ENCODE results near the gene GYG2. TPM values are rescaled to one million over a fixed set of nuclear protein-coding genes. Genes with fewer than 3 reads are reported as not detected.

The GYG2 gene
- total and polyA plus RNA-seq, 2 of the 8 experiments (the other 6 are each of a cell fraction or from before 2014, with no cell fraction given), result 52.8 to 65.3 TPM

- Histone ChIP-seq H3K56ac (replicated peaks; ENCODE audit: insufficient read length, low read depth, low read length) (no peak overlapping the region), H4K20me1 (replicated peaks in 1 of 2; ENCODE audit: control insufficient read depth in 1 of 2, insufficient read depth in 2 of 2, low read length in 2 of 2) (no peaks in the 10 kb centered on the region), H2BK12ac (ENCODE audit: low read depth, low read length) (no peak overlapping the region), H2BK20ac (ENCODE audit: low read length) (no peak overlapping the region), H3K4me3 (ENCODE audit: extremely low read depth in 1 of 4, insufficient read depth in 2 of 4, low read depth in 3 of 4, low read length in 4 of 4) (no peak overlapping the region), H4K8ac (ENCODE audit: extremely low read depth, insufficient read depth, low read length) (no peak overlapping the region), H3K27ac (ENCODE audit: low read depth, low read length) (no peak overlapping the region), H2AK5ac (ENCODE audit: low read depth, low read length) (no peak overlapping the region), H3K14ac (ENCODE audit: insufficient read length) (no peak overlapping the region), H3K36me3 (ENCODE audit: control insufficient read depth in 2 of 4, insufficient read depth in 4 of 4, low read length in 3 of 4) (peaks cover 0 to 51% (median 27%) of the 10 kb centered on the region in 4 experiments; a peak in 7 of 8 replicates), H3K79me2 (ENCODE audit: control insufficient read depth in 1 of 2, insufficient read depth in 2 of 2, low read length in 2 of 2) (no peaks in the 10 kb centered on the region), H3K9me3 (ENCODE audit: insufficient read depth in 2 of 2, low read depth in 1 of 2, low read length in 1 of 2) (no peaks in the 10 kb centered on the region), H2BK120ac (replicated peaks; ENCODE audit: low read depth, low read length) (no peak overlapping the region), H3K4me1 (replicated peaks in 1 of 4; ENCODE audit: control insufficient read depth in 3 of 4, insufficient read depth in 4 of 4, low read length in 3 of 4) (no peaks in the 10 kb centered on the region), H3K4ac (replicated peaks; ENCODE audit: insufficient read length, low read depth, low read length) (no peak overlapping the region), H3K23me2 (ENCODE audit: low read depth, low read length) (no peaks in the 10 kb centered on the region), H2BK15ac (ENCODE audit: low read length) (no peak overlapping the region), H3K4me2 (ENCODE audit: insufficient read depth in 1 of 2, low read depth in 2 of 2, low read length in 2 of 2) (no peak overlapping the region), H4K5ac (ENCODE audit: insufficient read length, low read depth, low read length) (no peak overlapping the region), H3K79me1 (ENCODE audit: low read depth, low read length) (no peaks in the 10 kb centered on the region), H4K91ac (replicated peaks; ENCODE audit: insufficient read length, low read length) (no peak overlapping the region), H2AFZ (ENCODE audit: low read length) (no peak overlapping the region), H3K23ac (ENCODE audit: insufficient read length) (no peak overlapping the region), H2BK5ac (ENCODE audit: low read depth, low read length) (no peak overlapping the region), H3K18ac (ENCODE audit: extremely low read depth, low read length) (no peak overlapping the region), H3K27me3 (replicated peaks in 1 of 4; ENCODE audit: control insufficient read depth in 3 of 4, extremely low read depth in 1 of 4, insufficient read depth in 3 of 4, low read length in 3 of 4) (no peaks in the 10 kb centered on the region), H3K9ac (replicated peaks in 1 of 4; ENCODE audit: extremely low read depth in 1 of 4, low read depth in 3 of 4, low read length in 3 of 4) (no peak overlapping the region)
- POLR2A ChIA-PET (ENCODE audit: partially characterized antibody), result interaction anchor here (0.6 kb wide), 1 partner anchor 68 kb away, joined by 4 read pairs; no protein-coding TSS in a partner anchor
- DNase-seq (ENCODE audit: low read depth in 1 of 2, low spot score in 2 of 2), result no peak
- no peak for FAIRE-seq
- CTCF ChIA-PET (ENCODE audit: partially characterized antibody), result no interaction called here
- 89% methylated on average over 3 of the region's 3 CpGs; no CpG with 5 or more reads in 1 of the 2 experiments for WGBS, 2 experiments (ENCODE audit: extremely low coverage in 1 of 2, insufficient coverage in 1 of 2, insufficient read length in 1 of 2, insufficient replicate concordance in 2 of 2, low coverage in 1 of 2, low lambda C conversion rate in 2 of 2, missing lambda C conversion rate in 1 of 2)
- TF ChIP-seq TAF1 (IDR thresholded peaks at IDR 0.05; ENCODE audit: low read depth, low read length), result no peak
Observed at GRCh38 chrX:2857566-2857965, 28.8 kb downstream of the GYG2 start.
